NCI-H187 treated with DMSO at 0.1 percent for 48 hours (cell line): ENCODE measurements around the gene EIF2S1.
"Not testable (repeated sequence)": the region's sequence is repeated elsewhere in the genome, so short reads cannot be mapped to it uniquely, and the experiment has no call there.

Experiments
- DNase-seq: peaks from one replicate; lab custom pipeline; 2025; lab: John Stamatoyannopoulos, UW

Gene EIF2S1

GRCh38 chr14:67359775-67360469 lies at the start of gene EIF2S1, which contains the start of gene ATP6V1D:
Gene EIF2S1, plus strand, starts transcription at chr14:67360328. Its CDS starts 4,440 bp downstream, at chr14:67364768.
Gene ATP6V1D, minus strand, starts transcription at chr14:67359804. Its CDS starts 106 bp downstream, at chr14:67359698.
- DNase-seq, result peak; percentile 98

DNA sequence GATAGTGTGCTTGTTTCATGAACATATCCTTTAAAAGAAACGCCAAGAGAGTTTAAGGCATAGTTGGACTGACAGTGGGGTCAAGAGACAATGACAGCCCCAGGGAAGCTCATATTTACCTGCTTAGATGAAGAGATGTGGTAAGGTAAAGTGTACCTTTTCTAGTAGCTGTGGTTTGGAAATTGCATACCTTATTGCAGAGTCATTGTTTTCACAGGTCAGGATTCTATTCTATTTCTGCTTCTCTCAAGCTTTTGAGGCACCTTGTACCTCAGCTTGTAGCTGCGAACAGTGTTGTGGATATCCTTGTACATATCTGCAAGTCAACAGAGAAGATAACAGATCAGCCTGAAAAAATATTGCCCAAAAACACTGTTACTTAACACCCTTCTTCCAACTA lies 48.3 kb upstream of the EIF2S1 start:
- DNase-seq, result no peak

DNA sequence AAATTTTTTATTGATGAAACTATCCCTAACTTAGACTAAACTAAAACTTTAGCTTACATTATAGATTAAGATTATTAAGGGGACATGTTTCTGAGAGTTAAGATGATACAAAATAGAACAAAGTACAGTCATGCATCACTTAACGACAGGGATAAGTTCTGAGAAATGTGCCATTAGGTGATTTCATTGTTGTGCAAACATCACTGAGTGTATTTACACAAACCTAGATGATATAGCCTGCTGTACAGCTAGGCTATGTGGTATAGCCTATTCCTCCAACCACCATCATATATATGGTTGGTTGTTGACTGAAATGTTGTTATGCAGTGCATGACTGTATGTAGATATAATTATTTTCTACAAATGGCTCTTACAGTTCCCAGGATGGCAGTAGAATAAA lies 47.0 kb upstream of the EIF2S1 start:
- no peak for DNase-seq

DNA sequence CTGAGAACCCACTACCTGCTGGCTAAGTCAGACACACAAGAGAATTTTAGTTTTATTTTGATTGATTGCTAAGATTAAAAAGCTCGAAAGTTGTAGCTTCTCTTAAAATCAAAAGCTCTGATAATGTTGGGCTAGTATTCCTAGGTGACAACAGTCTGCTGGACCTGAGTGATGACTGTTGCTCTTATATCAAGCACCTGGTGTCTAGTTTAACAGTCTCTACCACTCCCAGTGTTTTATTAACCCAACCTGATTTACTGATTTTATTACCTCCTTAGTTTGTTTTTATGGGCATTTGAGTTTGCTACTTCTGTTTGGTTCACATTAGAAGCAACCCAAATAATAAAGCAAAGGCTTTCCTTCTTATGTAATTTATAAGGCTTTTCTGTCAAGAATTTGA lies 42.3 kb upstream of the EIF2S1 start:
- no peak for DNase-seq

DNA sequence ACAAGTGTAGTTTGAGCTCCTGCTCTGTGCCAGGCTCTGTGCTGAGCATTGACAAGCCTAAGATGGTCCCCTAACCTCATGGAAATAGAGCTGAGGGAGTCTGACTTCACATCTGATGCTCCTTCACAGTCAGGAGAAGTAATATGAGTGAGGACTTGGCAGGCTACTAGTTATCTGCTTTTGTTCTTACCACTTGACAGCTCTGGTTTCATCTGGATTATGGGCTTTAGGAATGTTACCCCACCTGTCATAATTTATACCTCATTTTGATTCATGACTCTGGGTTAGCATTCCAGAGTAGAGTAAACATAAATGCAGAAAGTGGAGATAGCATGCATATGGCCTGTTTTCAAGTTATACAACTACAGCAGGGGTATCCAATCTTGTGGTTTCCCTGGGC lies 41.0 kb upstream of the EIF2S1 start:
- no peak for DNase-seq

- DNase-seq, result not testable (repeated sequence)
Measured at GRCh38 chr14:67329666-67330065, 30.5 kb upstream of the EIF2S1 start.

DNA sequence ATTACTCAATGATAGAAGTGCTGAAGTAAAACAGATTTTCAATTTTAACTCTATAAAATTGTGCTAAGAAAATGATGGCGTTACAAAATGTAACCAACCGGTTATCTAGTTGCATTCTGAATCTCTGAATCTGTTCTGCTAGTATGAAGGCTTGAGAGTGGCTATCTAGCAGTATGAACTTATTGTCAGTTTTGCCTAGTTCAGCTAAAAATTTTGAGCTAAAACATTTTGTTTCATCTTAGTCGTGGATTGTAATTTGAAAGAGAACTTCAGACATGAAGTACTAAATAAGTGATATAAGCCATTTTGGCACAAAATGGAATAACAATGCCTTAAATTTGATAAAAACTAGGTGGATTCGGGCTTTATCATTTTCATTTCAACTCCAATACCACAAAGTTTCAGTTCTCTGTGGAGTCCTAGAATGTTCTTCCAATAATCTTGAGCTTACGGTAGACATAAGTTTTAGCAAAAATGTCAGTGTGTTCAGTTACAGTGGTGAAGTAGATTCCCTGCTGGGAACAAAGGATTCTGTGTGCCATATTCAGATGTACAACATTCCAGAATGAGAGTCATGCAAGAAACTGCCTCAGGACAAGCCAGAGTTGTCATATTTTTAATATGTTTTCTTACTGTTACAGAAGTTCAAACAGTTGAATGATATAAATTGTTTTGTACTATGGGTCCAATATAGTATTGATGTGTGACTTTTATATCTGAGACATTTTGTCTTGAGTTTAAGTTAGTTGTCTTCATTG lies 28.6 kb upstream of the EIF2S1 start:
- no peak for DNase-seq

DNA sequence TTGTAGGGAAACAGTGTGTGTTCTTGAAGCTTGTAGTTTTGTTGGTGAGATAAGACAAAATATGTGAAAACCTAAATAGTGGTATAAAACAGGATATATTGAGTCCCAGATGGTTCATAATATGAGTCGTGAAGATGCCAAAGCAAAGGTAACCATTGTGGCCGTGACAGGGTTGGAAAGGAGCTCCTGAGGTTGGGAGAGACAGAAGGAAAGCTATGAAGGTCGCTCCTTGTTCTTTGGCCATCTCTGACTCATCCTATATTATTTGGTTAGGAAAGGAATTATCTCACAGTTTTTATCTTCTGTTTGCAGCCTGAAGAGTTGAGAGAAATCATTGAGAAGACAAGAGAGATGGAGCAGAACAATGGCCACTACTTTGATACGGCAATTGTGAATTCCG lies 27.7 kb upstream of the EIF2S1 start:
- DNase-seq, result no peak

GRCh38 chr14:67335781-67336180 lies 24.3 kb upstream of the EIF2S1 start:
- DNase-seq, result no peak

- DNase-seq, result not testable (repeated sequence)
Measured at GRCh38 chr14:67341231-67341630, 18.9 kb upstream of the EIF2S1 start.

DNA sequence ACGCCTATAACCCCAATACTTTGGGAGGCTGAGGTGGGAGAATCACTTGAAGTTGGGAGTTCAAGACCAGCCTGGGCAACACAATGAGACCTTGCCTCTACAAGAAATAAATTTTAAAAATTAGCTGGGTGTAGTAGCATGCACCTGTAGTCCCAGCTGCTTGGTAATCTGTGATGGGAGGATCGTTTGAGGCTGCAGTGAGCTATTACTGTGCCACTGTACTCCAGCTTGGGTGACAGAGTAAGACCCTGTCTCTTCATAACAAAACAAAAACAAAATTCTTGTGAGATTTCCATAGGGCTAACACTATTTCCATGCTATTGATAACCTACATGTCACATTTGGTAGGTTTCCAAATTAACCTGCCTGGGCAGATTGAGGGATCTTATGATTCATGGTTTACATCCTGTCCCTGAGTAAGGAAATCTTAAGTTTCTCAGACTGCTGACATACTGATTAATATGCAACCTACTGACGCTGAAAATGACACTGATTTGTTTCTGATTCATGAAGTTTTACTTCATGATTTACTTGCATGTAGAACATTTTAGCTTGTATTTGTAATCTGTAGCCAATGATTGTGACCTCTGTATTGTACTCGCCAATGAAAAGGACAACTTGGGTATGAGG lies 16.4 kb upstream of the EIF2S1 start:
- DNase-seq, result no peak

- no peak for DNase-seq
Measured at GRCh38 chr14:67345583-67345982, 14.5 kb upstream of the EIF2S1 start.

DNA sequence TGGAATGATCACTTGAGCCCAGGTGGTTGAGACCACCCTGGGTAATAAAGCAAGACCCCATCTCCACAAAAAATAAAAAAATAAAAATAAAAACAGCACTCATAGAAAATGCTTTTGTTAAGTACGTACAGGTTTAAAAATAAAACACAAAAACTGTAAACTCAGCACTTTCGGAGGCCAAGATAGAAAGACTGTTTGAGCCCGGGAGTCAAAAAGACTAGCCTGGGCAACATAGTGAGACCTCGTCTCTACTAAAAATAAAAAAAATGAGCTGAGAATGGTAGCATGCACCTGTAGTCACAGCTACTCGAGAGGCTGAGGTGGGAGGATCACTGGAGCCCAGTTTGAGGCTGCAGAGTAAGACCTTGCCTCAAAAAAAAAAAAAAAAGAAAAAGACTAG lies 8.1 kb upstream of the EIF2S1 start:
- no peak for DNase-seq

- no peak for DNase-seq
Measured at GRCh38 chr14:67357186-67357968, 2.8 kb upstream of the EIF2S1 start.

- no peak for DNase-seq
Measured at GRCh38 chr14:67357969-67358354, 2.2 kb upstream of the EIF2S1 start.

DNA sequence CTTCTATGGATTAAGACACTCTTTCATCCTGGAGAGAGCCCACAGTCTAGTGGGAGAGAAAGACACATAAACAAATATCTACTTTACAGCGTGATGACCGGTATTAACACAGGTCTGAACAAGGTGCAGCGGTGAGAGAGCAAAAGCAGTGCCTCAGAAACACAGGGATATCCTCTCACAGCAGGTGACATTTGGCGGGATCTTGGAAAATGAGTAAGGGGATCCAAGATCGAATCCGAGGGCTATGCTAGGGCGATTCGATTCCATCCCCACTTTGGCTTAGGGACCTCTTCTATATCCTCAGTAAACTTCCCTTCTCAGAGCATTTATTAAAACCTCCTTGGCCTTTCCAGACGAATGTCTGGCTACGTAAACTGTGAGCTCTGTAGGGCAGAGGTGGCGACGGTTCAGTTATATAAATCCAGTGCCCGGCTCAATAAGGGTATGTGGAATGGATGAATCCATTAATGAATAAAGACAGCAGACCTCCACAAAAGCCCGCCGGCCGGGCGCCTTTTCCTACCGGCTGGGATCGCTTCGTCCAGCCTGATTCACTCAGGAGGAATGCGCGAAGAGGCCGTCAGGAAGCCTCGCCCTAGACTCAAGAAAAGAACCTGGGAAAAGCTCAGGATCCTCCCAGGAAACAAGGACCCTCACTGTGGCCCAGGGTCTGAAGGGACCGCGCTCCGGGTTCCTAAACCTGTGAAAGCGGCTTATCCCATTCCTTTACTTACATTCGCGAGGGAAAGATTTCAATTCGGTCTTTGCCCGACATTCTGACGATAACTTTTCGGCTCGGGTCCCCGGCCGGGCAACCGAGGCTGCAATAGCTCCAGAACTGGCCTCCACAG lies 979 bp upstream of the EIF2S1 start:
- DNase-seq, result no peak

GRCh38 chr14:67360470-67361206 lies 510 bp downstream of the EIF2S1 start:
- DNase-seq, result no peak

- DNase-seq, result no peak
Measured at GRCh38 chr14:67365476-67365875, 5.3 kb downstream of the EIF2S1 start.

GRCh38 chr14:67370830-67371229 lies 10.7 kb downstream of the EIF2S1 start:
- no peak for DNase-seq
